Activated CD4-positive, alpha-beta T cell treated with anti-CD3 and anti-CD28 coated beads, Interleukin-2, Interleukin-4, amounts not matched to agents 100 ng/mL and 50 ng/mL, durations not matched to agents 16 hours and 8 hours (primary cell): Measurements from ENCODE around the gene IPPK.

ENCODE experiments used
- DNase-seq: peaks from one replicate; pipeline ENCODE4 v3.0.0-alpha.2; 2020; ENCODE audit warnings: low spot score

The IPPK gene

DNA sequence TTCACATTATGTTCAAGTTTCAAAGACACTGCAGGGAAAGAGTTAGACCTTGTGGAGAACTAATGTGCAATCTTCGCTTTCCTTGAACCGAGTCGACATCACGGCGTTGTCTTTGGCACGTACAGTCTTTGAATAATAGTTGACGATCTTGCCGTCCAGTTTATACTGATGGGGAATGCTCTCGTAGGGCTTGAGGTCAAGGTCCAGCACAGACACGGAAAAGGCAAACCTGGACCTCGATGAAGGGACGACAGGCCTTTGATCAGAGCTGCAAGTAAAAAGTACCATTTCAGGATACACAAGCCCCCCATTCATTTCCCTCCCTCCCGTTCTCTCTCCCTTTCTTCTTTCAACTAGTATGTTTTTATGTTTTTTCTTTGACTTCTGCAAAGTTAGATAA is 54.1 kb downstream of the IPPK start:
- DNase-seq: no peak

DNA sequence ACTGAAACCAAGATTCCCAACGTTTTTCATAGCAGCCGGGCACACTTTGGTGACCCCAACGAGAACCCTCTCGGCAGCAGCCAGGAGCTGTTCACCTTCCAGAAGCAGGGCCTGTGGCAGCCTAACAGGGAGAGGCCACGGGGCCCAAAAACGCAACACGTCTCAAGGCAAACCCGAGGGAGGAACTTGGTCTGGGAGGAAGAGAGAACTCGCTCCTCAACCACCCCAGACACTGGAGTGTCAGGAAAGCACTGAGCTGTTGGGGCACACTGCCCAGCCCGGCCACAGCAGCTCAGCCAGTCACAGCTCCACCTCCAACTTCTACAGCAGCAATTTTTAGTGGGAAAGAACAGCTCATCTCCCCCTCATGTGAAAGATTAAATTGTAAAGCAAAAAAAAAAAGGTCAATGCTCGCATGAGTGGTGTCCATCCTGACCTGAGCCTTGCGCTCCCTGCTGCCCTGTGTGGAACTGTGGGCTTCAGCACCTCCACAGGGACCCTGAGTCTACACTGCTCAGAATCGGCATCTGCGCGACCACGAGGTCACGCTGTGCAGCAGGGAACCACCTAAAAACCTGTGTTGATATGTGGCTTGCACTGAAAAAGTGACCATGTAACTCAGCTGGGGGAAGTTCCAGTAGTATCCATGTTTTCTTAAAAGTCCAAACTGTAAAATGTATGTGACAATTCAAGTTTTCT is 55.0 kb downstream of the IPPK start:
- no peak for DNase-seq

DNA sequence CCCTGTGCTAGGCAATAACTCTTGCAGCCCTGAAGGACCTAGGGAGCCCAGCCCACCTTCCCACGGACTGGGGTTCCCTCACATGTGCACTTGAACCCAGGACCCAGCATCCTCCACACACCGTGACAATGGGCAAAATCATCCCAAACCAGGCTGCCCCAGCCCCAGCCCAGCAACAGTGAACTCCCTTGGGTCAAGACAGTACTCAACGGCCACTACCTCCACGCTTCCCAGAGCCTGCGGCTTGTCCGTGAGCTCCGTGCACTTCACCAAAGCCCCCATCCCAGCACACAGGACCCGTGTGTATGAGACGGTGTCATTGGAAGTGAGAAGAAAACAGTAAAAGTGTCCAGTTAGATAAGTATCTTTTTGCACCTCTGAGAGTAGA is 55.8 kb downstream of the IPPK start:
- no peak for DNase-seq

DNA sequence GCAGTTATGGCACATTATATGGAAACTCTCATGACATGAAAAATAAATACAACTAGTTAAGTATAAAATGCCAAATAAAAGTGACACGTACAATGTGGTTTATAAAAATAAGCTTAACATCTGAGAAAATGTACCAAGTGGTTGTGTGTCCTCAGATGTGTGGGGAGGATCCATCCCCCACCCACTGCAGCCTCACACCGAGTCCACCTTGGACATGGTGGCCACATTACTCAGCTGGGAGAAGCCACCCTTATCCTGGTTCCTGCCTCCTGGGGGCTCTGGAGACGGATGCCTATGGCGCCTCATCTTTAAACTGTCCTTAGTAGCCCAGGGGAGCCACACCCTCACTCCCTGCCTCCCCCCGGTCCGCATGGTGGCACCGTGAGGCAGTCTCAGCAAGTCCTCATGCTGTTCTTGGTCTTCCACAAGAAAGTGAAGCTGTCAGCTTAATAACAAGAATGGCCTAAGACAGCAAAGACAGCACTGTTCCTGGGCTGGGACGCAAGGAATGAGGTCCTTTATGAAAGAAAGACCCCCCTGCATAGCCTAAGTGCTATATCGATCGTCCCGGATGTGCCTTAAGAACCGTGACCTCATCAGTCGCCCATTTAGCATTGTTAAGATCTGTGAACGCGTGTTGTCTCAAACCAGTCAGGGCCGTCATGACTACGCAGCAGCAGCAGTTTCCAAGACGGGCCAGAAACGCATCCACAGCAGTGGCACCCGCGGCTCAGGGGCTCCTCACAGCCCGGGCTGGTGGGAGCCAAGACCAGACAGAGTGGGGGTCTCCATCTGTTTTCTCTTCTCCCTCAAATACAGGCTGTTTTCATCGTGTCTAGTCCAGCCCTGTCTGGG is 56.4 kb downstream of the IPPK start:
- no peak for DNase-seq

DNA sequence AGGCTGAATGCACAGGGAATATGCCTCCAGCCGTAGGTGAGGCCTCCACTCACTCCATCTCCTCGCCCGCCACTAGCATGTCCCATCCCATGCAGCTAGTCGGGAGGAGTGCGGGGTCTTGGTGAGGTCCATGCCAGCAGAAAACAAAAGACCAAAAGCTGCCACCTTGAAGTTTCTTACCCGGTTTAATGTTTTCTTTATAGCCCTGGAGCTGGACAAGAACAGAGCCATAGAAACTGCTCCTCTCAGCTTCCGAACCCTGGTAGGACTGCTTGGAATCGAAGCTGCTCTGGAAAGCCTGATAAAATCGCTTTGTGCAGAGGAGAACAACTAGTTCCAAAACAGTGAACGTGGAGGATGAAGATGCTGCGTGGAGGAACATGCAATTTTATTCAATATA is 57.1 kb downstream of the IPPK start:
- DNase-seq: no peak

DNA sequence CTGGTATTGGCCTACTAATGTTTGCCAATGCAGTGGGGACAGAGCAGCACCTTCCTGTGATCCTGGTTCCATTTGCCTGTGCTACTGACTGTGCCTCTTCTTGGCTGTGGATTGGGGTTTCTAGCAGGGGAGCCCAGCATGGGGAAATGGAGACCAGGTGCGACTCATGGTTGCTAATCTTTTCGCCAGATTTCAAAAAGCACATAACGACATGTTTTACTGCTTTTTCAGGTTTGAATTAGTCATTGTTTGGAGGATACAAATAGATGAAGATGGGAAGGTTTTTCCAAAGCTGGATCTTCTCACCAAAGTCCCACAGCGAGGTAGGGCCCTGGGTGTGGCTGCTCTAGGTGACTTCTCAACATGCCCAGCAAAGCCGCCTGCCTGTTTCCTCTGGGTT is 57.6 kb downstream of the IPPK start:
- no peak for DNase-seq

DNA sequence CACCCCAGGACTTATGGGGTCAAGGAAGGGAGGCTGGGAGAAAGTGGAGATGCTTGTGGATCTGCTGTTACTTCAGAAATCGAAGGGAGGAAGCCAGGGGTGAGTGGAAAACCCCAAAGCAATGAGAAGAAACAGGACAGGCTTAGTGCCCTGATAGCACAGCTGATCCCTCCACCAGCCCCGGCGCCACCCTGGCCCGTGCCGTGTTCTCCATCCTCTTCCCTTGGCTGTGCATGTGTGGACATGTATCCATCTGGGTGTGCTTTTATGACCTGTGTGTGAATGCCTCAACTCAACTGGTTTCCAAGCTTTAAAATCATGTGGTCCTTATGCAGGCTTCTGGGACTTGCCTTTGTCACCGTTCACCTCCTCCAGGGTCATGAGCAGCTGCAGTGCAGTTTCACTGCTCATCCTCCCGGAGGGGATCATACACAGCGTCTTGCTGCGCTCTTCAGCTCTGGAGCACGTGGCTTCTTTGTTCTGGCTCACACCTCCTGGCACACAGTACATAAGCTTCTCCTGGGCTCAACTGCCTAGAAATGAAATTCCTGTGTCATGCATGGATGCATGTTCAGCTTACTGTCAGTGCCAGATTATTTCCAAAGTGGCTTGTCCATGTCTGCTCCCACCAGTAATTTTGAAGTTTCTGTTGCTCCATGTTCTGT is 58.2 kb downstream of the IPPK start:
- DNase-seq: no peak

DNA sequence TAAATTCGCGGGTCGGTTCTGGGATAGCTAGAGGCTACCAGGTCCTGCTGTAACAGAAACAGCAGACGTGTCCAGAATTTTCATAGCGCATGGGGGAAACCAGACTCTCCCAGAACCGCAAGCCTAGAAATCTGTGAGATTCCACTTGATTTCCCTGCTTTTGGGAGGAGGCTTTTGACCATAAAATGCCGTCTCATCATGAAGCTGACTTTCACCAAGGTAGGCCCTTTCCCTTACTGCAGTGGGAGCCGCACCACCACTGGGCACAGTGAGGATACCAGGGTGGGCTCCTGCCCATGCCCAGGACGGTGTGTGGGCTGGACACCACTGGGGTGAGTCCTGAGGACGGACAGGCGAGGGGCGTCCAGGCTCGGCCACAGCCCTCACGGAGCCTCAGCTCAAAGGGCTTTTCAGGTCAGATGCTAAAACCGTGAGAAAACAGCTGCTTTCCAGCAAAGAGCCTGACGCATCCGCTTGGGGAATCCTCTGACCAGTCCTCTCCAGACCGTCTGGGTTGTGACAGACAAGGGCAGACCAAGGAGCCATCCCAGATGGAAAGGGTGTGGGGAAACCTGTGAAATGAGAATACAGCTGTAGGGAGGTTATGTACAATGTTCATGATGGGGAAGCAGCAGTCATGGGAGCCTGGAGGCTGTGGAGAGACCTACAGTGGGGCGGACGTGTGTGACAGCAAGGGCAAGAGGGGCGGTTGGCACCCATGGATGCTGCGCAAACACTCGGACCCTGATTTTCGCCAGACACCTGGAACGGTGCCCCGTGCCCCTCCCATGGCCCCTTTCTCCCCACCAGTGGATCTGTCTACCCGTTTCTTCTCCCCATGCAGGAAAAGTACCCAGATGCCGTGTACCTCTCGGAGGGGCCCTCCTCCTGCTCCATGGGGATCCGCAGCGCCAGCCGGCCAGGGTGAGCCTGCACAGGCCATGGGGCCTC is 59.2 kb downstream of the IPPK start:
- no peak for DNase-seq

DNA sequence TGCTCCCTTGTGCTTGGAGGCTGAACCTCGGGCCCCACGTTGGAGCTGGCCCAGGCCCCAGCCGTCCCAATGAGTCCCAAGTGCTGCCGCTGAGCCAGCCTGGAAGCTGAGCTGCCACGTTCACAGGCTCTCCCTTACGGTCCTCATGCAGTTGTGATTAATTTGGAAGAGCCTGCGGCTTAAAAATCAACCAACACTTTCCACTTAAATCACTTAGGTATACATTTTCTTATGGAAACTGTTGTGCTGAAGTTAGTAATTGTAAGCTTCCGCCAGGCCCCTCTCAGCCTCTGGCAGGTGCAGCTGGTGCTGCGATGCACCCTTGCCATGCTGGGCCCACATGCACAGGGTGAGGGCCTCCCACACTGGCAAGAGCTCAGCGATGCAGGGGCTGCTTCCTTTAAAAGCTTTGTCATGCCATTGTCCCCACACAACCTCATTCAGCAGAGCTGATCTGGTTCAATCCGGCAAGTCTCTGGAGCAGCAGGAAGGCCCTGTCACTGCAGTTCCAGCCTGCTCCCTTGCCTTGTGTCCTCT is 61.0 kb downstream of the IPPK start:
- no peak for DNase-seq

DNA sequence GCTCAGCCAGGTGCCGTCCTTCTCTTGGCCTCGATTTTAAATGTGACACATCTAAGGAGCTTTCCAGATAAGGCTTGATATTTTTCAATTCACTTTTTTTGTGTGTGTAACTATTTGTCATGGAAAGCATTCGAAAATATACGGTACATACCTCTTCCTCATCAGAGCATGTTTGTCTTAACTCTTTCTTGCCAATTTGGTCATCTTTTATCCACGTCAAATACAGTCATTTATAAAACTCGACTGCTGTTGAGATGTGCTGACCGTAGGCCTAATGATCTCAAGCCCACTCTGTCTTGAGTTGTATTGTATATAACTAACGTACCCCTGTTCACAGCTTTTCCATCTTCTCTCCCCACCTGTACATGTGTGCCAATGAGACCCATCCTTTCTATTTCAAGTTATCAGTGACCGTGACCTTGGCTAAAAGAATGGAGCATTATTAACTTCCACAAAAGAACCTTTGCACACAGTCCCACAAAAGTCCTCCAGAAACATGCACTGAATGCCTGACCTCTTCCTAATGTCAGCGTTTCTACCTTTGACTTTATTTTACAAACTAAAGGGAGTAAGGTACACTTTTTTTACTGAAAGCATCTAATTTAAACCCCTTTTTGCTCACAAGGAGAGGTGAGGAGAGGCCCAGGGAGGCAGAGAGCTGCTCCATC is 61.6 kb downstream of the IPPK start:
- no peak for DNase-seq

DNA sequence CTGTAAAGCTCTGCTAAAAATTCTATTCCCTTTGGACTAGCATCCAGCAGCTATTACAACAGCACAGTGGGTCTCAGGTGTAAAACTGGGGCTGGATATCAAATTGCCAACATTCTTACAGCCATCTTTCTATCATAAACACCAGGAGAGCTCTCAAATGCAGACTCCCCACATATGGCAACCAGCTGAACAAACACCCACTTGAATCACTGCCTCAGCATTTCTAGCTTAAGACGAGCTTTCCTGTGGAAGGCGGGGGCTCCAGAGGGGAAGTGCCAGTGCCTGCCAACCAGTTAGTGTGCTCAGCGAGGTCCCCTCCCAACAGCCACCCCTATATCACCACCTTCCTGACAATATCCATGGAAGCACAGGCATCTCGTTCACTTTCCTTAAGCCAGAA is 62.2 kb downstream of the IPPK start:
- no peak for DNase-seq

DNA sequence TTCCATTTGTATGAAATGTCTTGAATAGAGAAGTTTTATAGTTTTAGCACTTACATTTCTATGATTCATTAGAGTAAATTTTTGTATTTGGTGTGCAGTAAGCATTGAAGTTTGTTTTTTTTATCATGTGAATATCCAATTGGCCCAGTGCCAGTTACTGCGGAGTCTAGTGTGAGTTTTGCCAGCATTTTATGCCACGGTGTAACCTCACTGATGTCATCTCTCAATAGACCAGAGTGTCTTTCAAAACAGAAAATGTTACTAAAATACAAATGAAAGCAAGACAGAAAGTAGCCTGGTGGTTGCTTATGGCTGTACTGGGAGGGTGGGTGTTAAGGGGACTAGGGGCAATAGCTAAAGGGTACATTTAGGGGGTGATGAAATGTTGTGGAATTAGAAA is 62.8 kb downstream of the IPPK start:
- no peak for DNase-seq

DNA sequence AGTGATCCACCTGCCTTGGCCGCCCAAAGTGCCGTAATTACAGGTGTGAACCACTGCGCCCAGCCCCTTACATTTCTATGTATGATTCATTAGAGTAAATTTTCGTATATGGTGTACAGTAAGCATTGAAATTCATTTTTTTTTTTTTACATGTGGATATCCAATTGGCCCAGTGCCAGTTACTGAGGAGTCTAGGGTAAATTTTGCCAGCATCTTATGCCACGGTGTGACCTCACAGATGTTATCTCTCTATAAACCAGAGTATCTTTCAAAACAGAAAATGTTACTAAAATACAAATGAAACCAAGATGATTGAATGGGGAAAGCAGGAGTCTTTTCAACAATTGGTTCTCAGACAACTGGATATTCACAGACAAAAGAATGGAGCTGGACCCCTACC is 64.7 kb downstream of the IPPK start:
- no peak for DNase-seq

DNA sequence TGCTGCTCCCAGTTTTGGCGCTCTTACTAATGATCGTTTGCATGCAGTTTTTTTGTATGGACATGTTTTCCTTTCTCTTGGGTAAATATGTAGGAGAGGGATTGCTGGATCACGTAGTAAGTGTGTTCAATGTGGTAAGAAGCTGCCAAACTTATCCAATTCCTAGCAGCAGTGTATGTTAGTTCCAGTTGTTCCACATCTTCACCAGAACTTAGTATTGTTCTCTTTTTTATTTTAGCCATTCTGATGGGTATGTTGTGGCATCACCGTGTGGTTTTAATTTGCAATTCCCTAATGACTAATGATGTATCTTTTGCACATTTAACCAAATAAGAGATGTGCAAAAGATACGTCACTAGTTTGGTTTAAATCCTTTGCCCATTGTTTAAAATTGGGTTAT is 65.9 kb downstream of the IPPK start:
- DNase-seq: no peak

DNA sequence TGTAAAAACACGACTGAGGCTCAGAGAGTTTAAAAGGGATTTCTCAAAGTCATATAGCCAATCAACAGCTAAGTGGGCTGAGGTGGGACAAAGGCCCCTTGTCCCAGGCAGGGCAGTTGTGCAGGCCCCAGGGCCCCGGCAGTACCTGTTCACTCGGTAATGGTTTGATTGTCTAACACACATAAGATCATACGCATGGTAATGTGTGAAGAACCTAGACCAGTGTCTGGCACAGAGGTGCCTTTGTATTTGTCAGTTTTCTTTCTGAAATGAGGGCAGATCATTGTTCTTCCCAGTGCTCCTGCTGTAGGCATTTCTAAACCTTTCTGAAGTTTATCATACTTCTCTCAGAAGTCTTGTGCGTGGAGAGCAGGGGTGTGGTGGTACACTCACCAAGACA is 66.8 kb downstream of the IPPK start:
- no peak for DNase-seq

DNA sequence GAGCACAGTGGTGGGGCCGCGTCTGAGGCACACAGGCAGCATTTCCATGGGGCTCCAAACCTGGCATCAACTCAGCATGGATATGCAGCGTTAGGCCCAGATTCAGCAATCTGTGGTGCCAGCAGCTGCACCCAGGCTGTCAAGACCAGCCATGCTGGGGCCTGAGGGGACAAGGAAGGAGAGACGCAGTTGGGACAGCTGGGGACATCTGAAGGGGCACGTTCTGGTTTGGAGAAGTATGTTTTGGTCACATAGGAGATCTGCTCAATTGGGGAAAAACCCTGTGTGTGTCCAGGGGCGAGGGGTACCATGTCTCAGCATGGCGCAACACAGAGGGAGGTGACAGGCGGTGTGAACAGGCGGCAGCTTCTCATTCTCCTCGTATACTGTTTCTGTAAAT is 67.5 kb downstream of the IPPK start:
- no peak for DNase-seq

DNA sequence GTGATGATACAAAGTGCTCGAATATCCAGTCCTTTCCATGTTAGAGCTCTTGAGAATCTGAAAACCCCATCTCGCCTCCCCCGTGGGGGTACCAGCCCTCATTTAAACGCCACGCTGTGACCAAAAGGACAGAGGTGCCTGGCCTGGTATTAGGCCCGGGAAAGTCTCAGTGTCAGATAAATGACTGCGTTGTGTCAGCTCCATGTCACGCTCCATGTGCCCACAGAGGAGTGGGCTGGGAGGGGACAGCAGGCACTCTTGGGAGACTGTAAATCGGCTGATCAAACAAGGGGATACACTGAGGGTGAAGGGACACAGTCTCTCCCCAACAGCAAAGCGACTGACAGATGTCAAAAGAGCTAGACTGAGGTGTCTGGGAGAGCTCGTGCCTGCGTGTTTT is 68.5 kb downstream of the IPPK start:
- no peak for DNase-seq

DNA sequence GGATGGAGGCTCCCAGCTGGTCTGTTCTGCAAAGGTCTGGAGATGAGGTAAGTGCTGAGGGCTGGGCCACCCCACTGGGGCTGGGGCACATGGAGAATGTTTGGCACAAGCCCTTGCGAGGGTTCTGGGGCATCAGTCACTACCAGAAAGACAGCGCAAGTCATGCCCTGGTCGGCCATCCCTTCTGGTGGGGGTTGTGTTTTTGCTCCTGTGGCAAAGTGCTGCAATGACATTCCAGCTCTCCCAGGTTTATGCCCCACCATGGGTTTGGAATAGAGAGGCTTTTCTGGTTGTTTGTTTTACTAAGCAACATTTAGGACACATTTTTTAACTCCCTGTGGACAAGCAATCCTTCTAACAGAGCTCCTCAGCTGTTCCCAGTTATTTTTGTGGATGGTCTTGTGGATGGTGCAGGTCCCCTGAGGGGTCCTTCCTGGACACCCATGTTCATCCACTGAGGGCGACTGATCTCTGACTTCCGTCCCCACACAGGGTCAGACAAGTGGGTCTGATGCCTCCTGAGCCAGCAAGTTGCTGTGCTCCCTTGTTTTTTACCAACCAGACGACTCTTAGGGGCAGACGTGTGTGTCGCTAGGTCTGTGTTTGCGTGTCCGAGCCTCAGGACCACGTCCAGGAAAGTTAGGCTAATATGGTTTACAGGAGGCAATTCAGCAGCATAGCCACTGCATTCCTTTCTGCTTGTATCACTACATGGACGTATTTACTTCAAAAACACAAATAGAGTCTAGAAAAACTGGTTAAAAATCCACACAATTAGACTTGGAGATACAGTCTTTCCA is 69.3 kb downstream of the IPPK start:
- DNase-seq: no peak

DNA sequence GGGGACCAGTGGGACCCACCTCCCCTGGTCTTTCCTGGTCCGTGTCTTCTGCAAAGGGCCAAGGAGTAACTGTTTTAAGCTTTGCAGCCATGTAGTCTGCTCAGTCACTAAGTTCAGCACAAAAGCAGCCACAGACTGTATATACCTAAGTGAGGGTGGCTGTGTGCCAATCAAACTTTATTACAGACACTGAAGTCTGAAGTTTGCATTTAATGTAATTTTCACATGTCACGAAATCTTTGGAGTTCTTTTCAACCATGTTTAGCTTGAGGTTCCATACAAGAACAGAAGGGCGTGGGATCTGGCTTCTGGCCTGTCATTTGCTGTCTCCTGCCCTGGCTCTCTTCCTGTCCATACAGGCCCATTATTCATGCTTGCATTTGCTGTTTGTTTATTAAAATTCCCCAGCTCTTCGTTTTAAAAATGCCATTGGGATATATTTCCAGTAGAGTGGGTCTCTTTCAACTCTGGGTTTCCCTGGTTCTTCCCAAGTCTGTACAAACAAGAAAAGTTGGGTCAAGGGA is 69.9 kb downstream of the IPPK start:
- DNase-seq: no peak

DNA sequence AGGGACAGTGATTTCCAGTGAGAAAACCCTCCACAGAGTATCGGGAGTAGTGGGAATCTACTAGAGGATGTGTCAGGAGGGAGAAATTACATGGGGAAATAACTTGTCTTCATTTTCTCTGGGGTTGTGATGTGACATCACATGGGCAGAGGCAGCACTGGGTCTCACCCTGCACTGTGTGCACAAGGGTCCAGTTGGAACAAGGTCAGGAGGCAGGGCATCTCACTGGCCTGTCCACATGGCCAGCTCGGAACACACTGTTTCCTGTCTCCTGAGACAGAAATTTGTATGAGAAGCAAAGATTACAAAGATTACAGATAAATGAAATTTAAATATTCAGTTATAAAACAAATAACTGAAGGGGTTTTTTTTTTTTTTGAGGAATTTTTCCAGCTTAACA is 71.5 kb downstream of the IPPK start:
- no peak for DNase-seq
